Breast epithelium (tissue), 4 donors: ENCODE measurements around the gene MAJIN. TPM values are rescaled to one million over a fixed set of nuclear protein-coding genes. Genes with fewer than 3 reads are reported as not detected.

ENCODE experiments used
- DNase-seq, 2 donors: peaks; one replicate each; pipeline ENCODE4 v3.0.0-alpha.2; 2019; ENCODE audit warnings: low spot score in 2 of 2
- H3K27ac ChIP-seq, 2 donors: fragments of 200-600 bp; sonication (generic) in 1 of 2; one replicate each; pipeline ENCODE4 v1.5.1; 2016 to 2019; ENCODE audit warnings: mild to moderate bottlenecking in 1 of 2
- H3K27me3 ChIP-seq, 2 donors: fragments of 200-600 bp; sonication (generic) in 1 of 2; one replicate each; pipeline versions ENCODE4 v1.5.1 to v1.6.0; 2017 to 2019; ENCODE audit warnings: control low read depth in 1 of 2, mild to moderate bottlenecking in 1 of 2
- H3K36me3 ChIP-seq: fragments of 200-600 bp; one replicate; pipeline ENCODE4 v1.5.1; 2019
- H3K4me1 ChIP-seq, 2 donors: fragments of 200-600 bp; sonication (generic); one replicate each; pipeline ENCODE4 v1.5.1; 2016 to 2019; ENCODE audit warnings: control low read depth in 1 of 2
- H3K4me3 ChIP-seq, 3 donors: fragments of 200-600 bp; sonication (generic); 1 replicate in 2 of 3; 2 replicates in 1 of 3; pipeline ENCODE4 v1.5.1; 2016 to 2019; ENCODE audit warnings: mild to moderate bottlenecking in 3 of 3, moderate library complexity in 2 of 3
- H3K9me3 ChIP-seq, 2 donors: fragments of 200-600 bp; sonication (generic) in 1 of 2; one replicate each; pipeline ENCODE4 v1.5.1; 2016 to 2019; ENCODE audit warnings: control low read depth in 1 of 2
- CTCF ChIP-seq, 3 donors: fragments of 450-650 bp; IDR thresholded peaks; one replicate each; pipeline ENCODE4 v1.5.1; 2016 to 2017; ENCODE audit warnings: antibody characterized with exemption in 3 of 3, mild to moderate bottlenecking in 3 of 3, moderate library complexity in 3 of 3
- POLR2A ChIP-seq: fragments of 450-650 bp; IDR thresholded peaks from one replicate; pipeline ENCODE4 v1.6.1; 2016; ENCODE audit warnings: antibody characterized with exemption, mild to moderate bottlenecking, moderate library complexity
- POLR2AphosphoS5 ChIP-seq, 3 donors: sonication (generic); formaldehyde crosslinking; IDR thresholded peaks; one replicate each; pipeline ENCODE4 v1.6.1; 2017; ENCODE audit warnings: antibody characterized with exemption in 3 of 3
- intact Hi-C: fragments of 100-400 bp; cut with DNase I; formaldehyde crosslinking; loops from one replicate; pipeline ENCODE4 v1.15.1; 2023; ENCODE audit warnings: low total_unique reads
- total RNA-seq, 3 donors: library from RNA; depleted of rRNA; stranded (reverse); fragments of >200 nt; gene quantifications; one replicate each; pipeline ENCODE4 v1.1.0, GENCODE V29; 2016

The MAJIN gene
- total RNA-seq, 3 donors from 2014 or later = not detected

GRCh38 chr11:64918017-64918416 is 53.9 kb downstream of the MAJIN start:
- H3K27ac ChIP-seq = peak overlapping the region; percentile 59 to 85
- no peaks in the 10 kb centered on the region for H3K27me3 ChIP-seq
- no peak for TF ChIP-seq CTCF (IDR thresholded peaks at IDR 0.05)
- TF ChIP-seq POLR2AphosphoS5 (IDR thresholded peaks at IDR 0.05) = no peak
- no peak for TF ChIP-seq POLR2A
- H3K9me3 ChIP-seq = no peaks in the 10 kb centered on the region
- peaks cover 0 to 9% of the 10 kb centered on the region in 2 donors for H3K4me1 ChIP-seq
- H3K4me3 ChIP-seq = peak overlapping the region; percentile 85 to 97 (median 96)
- DNase-seq = no peak
- intact Hi-C loops = no loop called here
- no peaks in the 10 kb centered on the region for H3K36me3 ChIP-seq

GRCh38 chr11:64917663-64917995 is 54.3 kb downstream of the MAJIN start:
- H3K27ac ChIP-seq = peak overlapping the region; percentile 59 to 85
- no peak for TF ChIP-seq POLR2AphosphoS5 (IDR thresholded peaks at IDR 0.05)
- TF ChIP-seq POLR2A = no peak
- no peak for TF ChIP-seq CTCF (IDR thresholded peaks at IDR 0.05)
- H3K9me3 ChIP-seq = no peaks in the 10 kb centered on the region
- intact Hi-C loops = no loop called here
- DNase-seq = no peak
- no peaks in the 10 kb centered on the region for H3K27me3 ChIP-seq
- peak overlapping the region; percentile 85 to 97 (median 96) for H3K4me3 ChIP-seq
- no peaks in the 10 kb centered on the region for H3K36me3 ChIP-seq
- H3K4me1 ChIP-seq = peaks cover 0 to 9% of the 10 kb centered on the region in 2 donors

- intact Hi-C loops = no loop called here
- DNase-seq = peak; percentile 99
Measured at GRCh38 chr11:64916775-64917662, 54.9 kb downstream of the MAJIN start, which contains the start of gene ATG2A. ATG2A (minus strand) TSS chr11:64917209; CDS start chr11:64917135, 74 bp downstream.

GRCh38 chr11:64916040-64916774 is 55.7 kb downstream of the MAJIN start:
- peak overlapping the region; percentile 85 for H3K27ac ChIP-seq
- peaks cover 0 to 9% of the 10 kb centered on the region in 2 donors for H3K4me1 ChIP-seq
- peak in 1 of 2 donors; percentile 49 for DNase-seq
- no peaks in the 10 kb centered on the region for H3K9me3 ChIP-seq
- H3K4me3 ChIP-seq = peak overlapping the region; percentile 85 to 97 (median 96)
- H3K27me3 ChIP-seq = no peaks in the 10 kb centered on the region
- peaks cover 7% of the 10 kb centered on the region for H3K36me3 ChIP-seq
- intact Hi-C loops = no loop called here
- TF ChIP-seq POLR2AphosphoS5 (IDR thresholded peaks at IDR 0.05) (peak in 1 of 3 donors; percentile 37), POLR2A (no peak)

More at GRCh38 chr11:64916775-64917662, 54.9 kb downstream of the MAJIN start, which contains the start of gene ATG2A:
- H3K4me1 ChIP-seq = peaks cover 0 to 9% of the 10 kb centered on the region in 2 donors
- H3K36me3 ChIP-seq = no peaks in the 10 kb centered on the region
- H3K4me3 ChIP-seq = peak within 1 kb of the TSS; percentile 85 to 97 (median 96)
- H3K27me3 ChIP-seq = no peaks in the 10 kb centered on the region
- H3K27ac ChIP-seq = peak within 1 kb of the TSS; percentile 85
- H3K9me3 ChIP-seq = no peaks in the 10 kb centered on the region
- TF ChIP-seq POLR2AphosphoS5 (IDR thresholded peaks at IDR 0.05) (peak; percentile 55 to 79 (median 70)), CTCF (IDR thresholded peaks at IDR 0.05) (no peak), POLR2A (peak; percentile 62)

- no peak for DNase-seq
- peaks cover 13% of the 10 kb centered on the region for H3K36me3 ChIP-seq
- peaks cover 0 to 9% of the 10 kb centered on the region in 2 donors for H3K4me1 ChIP-seq
- no peaks in the 10 kb centered on the region for H3K27me3 ChIP-seq
- no peaks in the 10 kb centered on the region for H3K9me3 ChIP-seq
- H3K4me3 ChIP-seq = peak overlapping the region; percentile 85 to 97 (median 96)
- TF ChIP-seq POLR2AphosphoS5 (IDR thresholded peaks at IDR 0.05) (no peak), CTCF (IDR thresholded peaks at IDR 0.05) (no peak), POLR2A (no peak)
- intact Hi-C loops = no loop called here
- peak overlapping the region; percentile 85 for H3K27ac ChIP-seq
Measured at GRCh38 chr11:64915376-64915887, 56.5 kb downstream of the MAJIN start.
